Hepatocyte (in vitro differentiated cells): ENCODE results near the gene PRELID1. TPM values are rescaled to one million over a fixed set of nuclear protein-coding genes. Genes with fewer than 3 reads are reported as not detected.

ENCODE experiments used
- DNase-seq: peaks from one replicate; pipeline ENCODE4 v3.0.0-alpha.2; 2016; ENCODE audit warnings: low spot score
- H2AFZ ChIP-seq: fragments of 200-600 bp; sonication (generic); 2 replicates; pipeline ENCODE4 v1.6.0; 2016; ENCODE audit warnings: antibody characterized with exemption, mild to moderate bottlenecking
- H3K27ac ChIP-seq: fragments of 200-600 bp; sonication (generic); 2 replicates; pipeline ENCODE4 v1.5.1; 2016; ENCODE audit warnings: mild to moderate bottlenecking
- H3K27me3 ChIP-seq: fragments of 200-600 bp; sonication (generic); 2 replicates; pipeline ENCODE4 v1.6.1; 2016
- H3K36me3 ChIP-seq: fragments of 200-600 bp; sonication (generic); replicated peaks from 2 replicates; pipeline ENCODE4 v1.5.1; 2016; ENCODE audit warnings: low read depth; ENCODE audit not compliant: insufficient read depth
- H3K4me1 ChIP-seq: fragments of 200-600 bp; sonication (generic); 2 replicates; pipeline ENCODE4 v1.5.1; 2016; ENCODE audit warnings: mild to moderate bottlenecking, moderate library complexity; ENCODE audit not compliant: insufficient read depth
- H3K4me2 ChIP-seq: fragments of 200-600 bp; sonication (generic); 2 replicates; pipeline ENCODE4 v1.6.0; 2016
- H3K4me3 ChIP-seq: fragments of 200-600 bp; sonication (generic); 2 replicates; pipeline ENCODE4 v1.5.1; 2016; ENCODE audit warnings: mild to moderate bottlenecking
- H3K79me2 ChIP-seq: fragments of 200-600 bp; sonication (generic); 2 replicates; pipeline ENCODE4 v1.6.0; 2017; ENCODE audit warnings: mild to moderate bottlenecking
- H3K9me2 ChIP-seq: fragments of 200-600 bp; sonication (generic); replicated peaks from 2 replicates; pipeline ENCODE4 v1.6.0; 2017; ENCODE audit warnings: mild to moderate bottlenecking; ENCODE audit not compliant: insufficient read depth
- H3K9me3 ChIP-seq: fragments of 200-600 bp; sonication (generic); 2 replicates; pipeline ENCODE4 v1.5.1; 2016; ENCODE audit warnings: low read depth, mild to moderate bottlenecking
- H4K20me1 ChIP-seq: fragments of 200-600 bp; sonication (generic); 2 replicates; pipeline ENCODE4 v1.6.0; 2016; ENCODE audit warnings: mild to moderate bottlenecking; ENCODE audit not compliant: insufficient read depth, poor library complexity, severe bottlenecking
- CTCF ChIP-seq: fragments of 200-600 bp; sonication (generic); IDR thresholded peaks from 2 replicates; pipeline ENCODE4 v1.5.1; 2016; ENCODE audit warnings: antibody characterized with exemption, mild to moderate bottlenecking; ENCODE audit not compliant: poor library complexity
- EZH2 ChIP-seq: fragments of 200-600 bp; sonication (generic); IDR thresholded peaks from 2 replicates; pipeline ENCODE4 v1.6.1; 2016; ENCODE audit warnings: antibody characterized with exemption, mild to moderate bottlenecking, borderline replicate concordance
- EZH2phosphoT487 ChIP-seq: fragments of 200-600 bp; sonication (generic); IDR thresholded peaks from one replicate; pipeline ENCODE4 v1.6.1; 2018; ENCODE audit warnings: antibody characterized with exemption, mild to moderate bottlenecking, low read depth, moderate library complexity; ENCODE audit not compliant: unreplicated experiment, severe bottlenecking
- WGBS: methylation state at CpG from one replicate; pipeline ENCODE4 v1.1.6; 2016; ENCODE audit warnings: low lambda C conversion rate; ENCODE audit errors: missing lambda C conversion rate; 5-methylcytosine and 5-hydroxymethylcytosine counted together
- polyA plus RNA-seq: library from polyadenylated mRNA; unstranded; fragments of >200 nt; fragmentation: Nextera tagmentation; extraction: Ambion mirVana; gene quantifications from 2 replicates; pipeline ENCODE4 v1.2.1, GENCODE V29; 2016
- total RNA-seq: library from RNA; depleted of rRNA; stranded (reverse); fragments of >200 nt; gene quantifications from 2 replicates; pipeline ENCODE4 v1.2.3, GENCODE V29; 2014

The PRELID1 gene
- total and polyA plus RNA-seq, 2 experiments from 2014 or later: 228 to 282 TPM

DNA sequence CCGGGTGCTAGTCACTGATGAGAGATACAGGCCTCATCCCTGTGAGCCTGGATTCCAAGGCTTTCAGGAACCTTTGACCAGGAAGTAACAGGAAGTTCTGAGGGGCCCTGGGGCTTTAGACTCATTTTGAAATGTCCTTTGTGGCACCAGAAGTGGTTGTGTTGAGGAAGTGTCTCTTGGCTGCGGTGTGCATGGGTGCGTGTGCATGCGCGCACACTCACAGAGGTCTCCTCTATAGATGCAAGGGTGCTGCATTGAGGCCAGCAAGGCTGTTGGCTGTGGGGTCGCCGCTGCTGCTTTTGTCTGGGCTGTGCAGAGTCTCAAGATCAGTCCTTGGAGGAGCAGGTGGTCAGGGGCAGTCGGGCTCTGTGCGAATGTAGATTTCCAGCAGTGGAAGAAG is 7.7 kb upstream of the PRELID1 start:
- Histone ChIP-seq H3K79me2 (peaks cover 6% of the 10 kb centered on the region), H3K4me1 (peaks cover 14% of the 10 kb centered on the region), H3K27me3 (no peaks in the 10 kb centered on the region), H2AFZ (no peak overlapping the region), H3K4me3 (no peak overlapping the region), H3K4me2 (no peak overlapping the region), H3K9me3 (no peaks in the 10 kb centered on the region), H3K27ac (no peak overlapping the region), H3K9me2 (no peaks in the 10 kb centered on the region), H4K20me1 (no peaks in the 10 kb centered on the region), H3K36me3 (no peaks in the 10 kb centered on the region)
- no peak for DNase-seq
- TF ChIP-seq EZH2phosphoT487 (no peak), CTCF (no peak), EZH2 (no peak)
- WGBS: 96% methylated on average over 9 of the region's 9 CpGs

DNA sequence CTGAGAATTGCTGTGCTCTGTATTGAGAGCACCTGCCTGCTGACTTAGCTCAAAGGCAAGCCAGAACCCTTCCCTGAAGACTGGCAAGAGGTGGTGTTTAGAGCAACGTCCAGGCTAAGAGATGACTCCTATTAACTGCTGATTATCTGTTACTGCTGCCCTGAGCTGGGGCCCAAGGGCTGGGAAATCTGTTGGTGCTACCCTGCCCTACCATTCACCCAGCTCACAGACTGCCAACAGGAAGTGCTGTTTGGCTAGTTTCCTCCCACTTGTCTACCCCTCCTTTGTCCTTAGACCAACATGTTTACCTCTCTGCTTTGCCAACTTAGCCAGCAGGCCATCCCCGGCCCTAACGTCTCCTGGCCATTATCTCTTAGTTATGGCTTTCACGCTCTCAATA is 7.0 kb upstream of the PRELID1 start:
- H3K27me3 ChIP-seq: no peaks in the 10 kb centered on the region
- H4K20me1 ChIP-seq: no peaks in the 10 kb centered on the region
- H3K36me3 ChIP-seq: no peaks in the 10 kb centered on the region
- no peak for DNase-seq
- H3K4me3 ChIP-seq: no peak overlapping the region
- no peaks in the 10 kb centered on the region for H3K9me2 ChIP-seq
- H3K4me2 ChIP-seq: no peak overlapping the region
- TF ChIP-seq CTCF (no peak), EZH2phosphoT487 (no peak), EZH2 (no peak)
- H2AFZ ChIP-seq: no peak overlapping the region
- peaks cover 6% of the 10 kb centered on the region for H3K79me2 ChIP-seq
- no peak overlapping the region for H3K27ac ChIP-seq
- no peaks in the 10 kb centered on the region for H3K9me3 ChIP-seq
- 82% methylated on average over 4 of the region's 4 CpGs for WGBS
- H3K4me1 ChIP-seq: peaks cover 21% of the 10 kb centered on the region

DNA sequence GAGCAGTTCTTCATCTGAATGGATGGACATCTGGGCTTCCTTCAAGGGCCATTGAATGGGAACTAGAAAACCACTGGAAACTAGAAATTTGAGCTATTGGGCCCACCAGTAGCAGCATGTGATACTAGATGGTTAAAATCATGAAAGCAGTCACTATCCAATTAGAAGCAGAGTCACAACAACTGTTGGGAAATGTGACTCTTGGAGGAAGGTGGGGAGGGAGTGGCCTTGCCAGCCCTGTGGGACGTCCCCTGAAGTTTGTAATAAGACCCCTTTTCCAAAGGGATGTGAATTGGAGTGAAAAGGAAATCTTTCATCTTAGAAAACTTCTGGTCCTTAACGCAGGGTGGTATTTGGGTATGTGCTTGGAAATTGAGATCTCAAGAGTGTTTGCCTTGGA is 5.7 kb upstream of the PRELID1 start:
- Histone ChIP-seq H3K4me1 (peaks cover 31% of the 10 kb centered on the region), H3K27ac (no peak overlapping the region), H2AFZ (no peak overlapping the region), H3K9me3 (no peaks in the 10 kb centered on the region), H3K27me3 (no peaks in the 10 kb centered on the region), H3K9me2 (no peaks in the 10 kb centered on the region), H3K79me2 (peaks cover 17% of the 10 kb centered on the region), H3K36me3 (no peaks in the 10 kb centered on the region), H3K4me2 (no peak overlapping the region), H4K20me1 (peaks cover 8% of the 10 kb centered on the region), H3K4me3 (no peak overlapping the region)
- WGBS: 77% methylated on average over 2 of the region's 2 CpGs
- DNase-seq: no peak
- TF ChIP-seq CTCF (no peak), EZH2phosphoT487 (no peak), EZH2 (no peak)

GRCh38 chr5:177299697-177300096 is 3.9 kb upstream of the PRELID1 start:
- no peak for DNase-seq
- Histone ChIP-seq H3K4me1 (peaks cover 31% of the 10 kb centered on the region), H3K79me2 (peaks cover 32% of the 10 kb centered on the region)

More at GRCh38 chr5:177299697-177300096, 3.9 kb upstream of the PRELID1 start:
- no peak overlapping the region for H3K4me3 ChIP-seq
- H3K27ac ChIP-seq: peak overlapping the region; percentile 91
- H3K9me3 ChIP-seq: no peaks in the 10 kb centered on the region
- no peaks in the 10 kb centered on the region for H3K9me2 ChIP-seq
- H3K27me3 ChIP-seq: no peaks in the 10 kb centered on the region
- no peaks in the 10 kb centered on the region for H3K36me3 ChIP-seq
- no peak overlapping the region for H2AFZ ChIP-seq
- H3K4me2 ChIP-seq: peak overlapping the region; percentile 31
- TF ChIP-seq EZH2phosphoT487 (no peak), CTCF (no peak)
- peaks cover 11% of the 10 kb centered on the region for H4K20me1 ChIP-seq
- WGBS: 91% methylated on average over 9 of the region's 9 CpGs
